ENCODE measurements around the gene BPIFB4. TPM values are rescaled to one million over a fixed set of nuclear protein-coding genes. Genes with fewer than 3 reads are reported as not detected.
"Not testable (repeated sequence)": the region's sequence is repeated elsewhere in the genome, so short reads cannot be mapped to it uniquely, and the experiment has no call there.

The BPIFB4 gene
- total and polyA plus RNA-seq, 2 experiments from 2014 or later, result not detected

- H3K27me3 ChIP-seq (replicated peaks; ENCODE audit: insufficient read depth), result peaks cover 11% of the 10 kb centered on the region
- no peak overlapping the region for H3K27ac ChIP-seq
- no peak overlapping the region for H3K4me3 ChIP-seq
- WGBS, 2 experiments (ENCODE audit: low coverage in 1 of 2, low lambda C conversion rate in 2 of 2, missing lambda C conversion rate in 2 of 2), result 26 to 33% methylated on average over 3 of the region's 3 CpGs
- no peak overlapping the region for H3K4me2 ChIP-seq (ENCODE audit: unreplicated experiment)
- H4K20me1 ChIP-seq (ENCODE audit: insufficient read depth), result no peaks in the 10 kb centered on the region
- H3K4me1 ChIP-seq (ENCODE audit: insufficient read depth), result no peaks in the 10 kb centered on the region
- H3K9me3 ChIP-seq (ENCODE audit: low read depth), result no peaks in the 10 kb centered on the region
- H2AFZ ChIP-seq, result no peak overlapping the region
- H3F3A ChIP-seq (ENCODE audit: insufficient read depth), result no peaks in the 10 kb centered on the region
- peak; percentile 19 for DNase-seq
- no peaks in the 10 kb centered on the region for H3K9me2 ChIP-seq (ENCODE audit: insufficient read depth)
- no peaks in the 10 kb centered on the region for H3K36me3 ChIP-seq (ENCODE audit: low read depth)
- TF ChIP-seq EZH2phosphoT487 (IDR thresholded peaks at IDR 0.05; ENCODE audit: insufficient read depth, low read depth) (no peak), EZH2 (IDR thresholded peaks at IDR 0.05; ENCODE audit: insufficient read depth, poor library complexity, severe bottlenecking) (no peak)
- no peak overlapping the region for H3K9ac ChIP-seq
- H3K79me2 ChIP-seq (ENCODE audit: insufficient read depth), result no peaks in the 10 kb centered on the region
- in situ Hi-C loops (cut with MboI), result no loop called here
Observed at GRCh38 chr20:33119725-33120720, 40.6 kb downstream of the BPIFB4 start.

- Histone ChIP-seq H2AFZ (no peak overlapping the region), H3K27me3 (replicated peaks; ENCODE audit: insufficient read depth) (peaks cover 11% of the 10 kb centered on the region), H3K9ac (no peak overlapping the region), H3K36me3 (ENCODE audit: low read depth) (no peaks in the 10 kb centered on the region), H3K4me3 (no peak overlapping the region), H3K9me2 (ENCODE audit: insufficient read depth) (no peaks in the 10 kb centered on the region), H3K4me1 (ENCODE audit: insufficient read depth) (no peaks in the 10 kb centered on the region), H3K27ac (no peak overlapping the region), H3K9me3 (ENCODE audit: low read depth) (no peaks in the 10 kb centered on the region), H3K79me2 (ENCODE audit: insufficient read depth) (no peaks in the 10 kb centered on the region), H3F3A (ENCODE audit: insufficient read depth) (no peaks in the 10 kb centered on the region), H4K20me1 (ENCODE audit: insufficient read depth) (no peaks in the 10 kb centered on the region), H3K4me2 (ENCODE audit: unreplicated experiment) (no peak overlapping the region)
- 55 to 59% methylated on average over 3 of the region's 3 CpGs for WGBS, 2 experiments (ENCODE audit: low coverage in 1 of 2, low lambda C conversion rate in 2 of 2, missing lambda C conversion rate in 2 of 2)
- in situ Hi-C loops (cut with MboI), result no loop called here
- no peak for DNase-seq
- TF ChIP-seq EZH2phosphoT487 (IDR thresholded peaks at IDR 0.05; ENCODE audit: insufficient read depth, low read depth) (no peak), EZH2 (IDR thresholded peaks at IDR 0.05; ENCODE audit: insufficient read depth, poor library complexity, severe bottlenecking) (no peak)
Observed at GRCh38 chr20:33120934-33121333, 41.5 kb downstream of the BPIFB4 start.

GRCh38 chr20:33122297-33122696 is 42.9 kb downstream of the BPIFB4 start:
- H3K9me3 ChIP-seq (ENCODE audit: low read depth); H3K4me2 ChIP-seq (ENCODE audit: unreplicated experiment); H3F3A ChIP-seq (ENCODE audit: insufficient read depth); H3K27ac ChIP-seq; H3K4me1 ChIP-seq (ENCODE audit: insufficient read depth); H2AFZ ChIP-seq; H4K20me1 ChIP-seq (ENCODE audit: insufficient read depth); H3K9ac ChIP-seq; in situ Hi-C loops (cut with MboI); H3K79me2 ChIP-seq (ENCODE audit: insufficient read depth); H3K4me3 ChIP-seq; H3K9me2 ChIP-seq (ENCODE audit: insufficient read depth); H3K36me3 ChIP-seq (ENCODE audit: low read depth); DNase-seq: not testable (repeated sequence)
- H3K27me3 ChIP-seq (replicated peaks; ENCODE audit: insufficient read depth), result peaks cover 15% of the 10 kb centered on the region
- 0% methylated on average over 1 of the region's 1 CpG for WGBS, 2 experiments (ENCODE audit: low coverage in 1 of 2, low lambda C conversion rate in 2 of 2, missing lambda C conversion rate in 2 of 2)

GRCh38 chr20:33124261-33124660 is 44.8 kb downstream of the BPIFB4 start:
- 39 to 42% methylated on average over 2 of the region's 2 CpGs for WGBS, 2 experiments (ENCODE audit: low coverage in 1 of 2, low lambda C conversion rate in 2 of 2, missing lambda C conversion rate in 2 of 2)
- no peaks in the 10 kb centered on the region for H3K36me3 ChIP-seq (ENCODE audit: low read depth)

More at GRCh38 chr20:33124261-33124660, 44.8 kb downstream of the BPIFB4 start:
- TF ChIP-seq EZH2 (IDR thresholded peaks at IDR 0.05; ENCODE audit: insufficient read depth, poor library complexity, severe bottlenecking), result no peak
- TF ChIP-seq EZH2phosphoT487 (IDR thresholded peaks at IDR 0.05; ENCODE audit: insufficient read depth, low read depth), result no peak
- peaks cover 18% of the 10 kb centered on the region for H3K27me3 ChIP-seq (replicated peaks; ENCODE audit: insufficient read depth)
- H3K79me2 ChIP-seq (ENCODE audit: insufficient read depth), result no peaks in the 10 kb centered on the region
- H3K9me3 ChIP-seq (ENCODE audit: low read depth), result no peaks in the 10 kb centered on the region
- H3K4me2 ChIP-seq (ENCODE audit: unreplicated experiment), result no peak overlapping the region
- no peak overlapping the region for H3K27ac ChIP-seq
- H3K4me3 ChIP-seq, result no peak overlapping the region
- H3K9ac ChIP-seq, result no peak overlapping the region
- in situ Hi-C loops (cut with MboI), result no loop called here
- DNase-seq, result no peak
- no peaks in the 10 kb centered on the region for H3K4me1 ChIP-seq (ENCODE audit: insufficient read depth)
- no peaks in the 10 kb centered on the region for H4K20me1 ChIP-seq (ENCODE audit: insufficient read depth)
- no peak overlapping the region for H2AFZ ChIP-seq
- H3K9me2 ChIP-seq (ENCODE audit: insufficient read depth), result no peaks in the 10 kb centered on the region
- no peaks in the 10 kb centered on the region for H3F3A ChIP-seq (ENCODE audit: insufficient read depth)

Data from GM23248 (cell line).